ENCODE data around the gene CHL1.

CHL1 gene

DNA sequence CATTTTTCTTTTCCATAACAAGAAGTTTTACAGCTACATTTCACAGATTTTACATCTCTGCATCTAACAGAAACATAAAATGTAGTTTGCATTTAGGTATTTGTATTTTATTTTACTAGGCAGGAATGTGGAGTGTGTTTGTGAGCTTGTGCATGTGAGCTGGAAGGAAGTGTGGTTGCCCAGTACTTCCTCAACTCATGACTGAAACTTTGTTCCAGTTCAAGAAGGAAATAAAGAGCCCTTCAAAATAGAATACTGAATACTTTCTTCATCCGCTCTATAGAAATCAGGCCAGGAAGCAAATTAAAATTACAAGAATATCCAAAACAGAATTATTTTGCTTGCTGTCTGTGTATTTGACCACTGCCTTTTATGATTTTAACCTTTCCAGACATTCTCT is 81.3 kb downstream of the CHL1 start:
- DNase-seq (ENCODE audit: low read depth in 3 of 3, low spot score in 1 of 3): no peak

DNA sequence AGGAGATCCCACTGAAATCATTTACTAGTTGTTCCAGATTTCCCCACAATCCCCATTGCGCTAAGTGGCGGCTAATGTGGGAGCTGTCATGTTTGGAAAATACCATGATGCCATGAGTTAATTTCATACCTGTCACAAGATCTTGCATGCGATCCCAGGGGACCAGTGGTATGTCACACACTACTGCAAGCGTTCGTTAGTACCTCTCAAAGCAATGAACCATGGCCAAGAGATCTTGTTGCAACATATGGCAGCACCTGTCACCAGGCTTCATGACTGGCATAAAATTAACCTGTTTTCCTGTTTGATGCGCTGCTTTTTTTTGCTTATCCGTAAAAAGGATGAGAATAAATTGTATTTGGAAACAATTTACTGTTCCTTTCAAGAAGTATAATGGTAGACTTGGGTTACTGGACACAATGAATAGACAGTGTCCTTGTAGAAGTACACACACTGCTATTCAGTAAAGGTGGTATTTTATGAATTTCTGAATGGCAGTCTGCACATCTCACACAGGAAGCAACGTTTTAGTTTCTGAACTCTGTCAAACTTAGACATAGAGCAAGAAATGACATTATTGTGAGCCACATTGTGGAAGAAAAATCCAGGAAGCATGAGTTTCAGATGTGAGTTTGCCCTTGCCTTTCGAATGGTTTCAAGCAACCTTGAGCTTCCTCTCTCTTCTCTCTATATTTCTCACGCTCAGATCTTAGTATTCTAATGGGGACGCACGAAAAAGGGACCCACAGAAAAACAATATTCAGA is 81.9 kb downstream of the CHL1 start:
- no peak for DNase-seq (ENCODE audit: low read depth in 3 of 3, low spot score in 1 of 3)

DNA sequence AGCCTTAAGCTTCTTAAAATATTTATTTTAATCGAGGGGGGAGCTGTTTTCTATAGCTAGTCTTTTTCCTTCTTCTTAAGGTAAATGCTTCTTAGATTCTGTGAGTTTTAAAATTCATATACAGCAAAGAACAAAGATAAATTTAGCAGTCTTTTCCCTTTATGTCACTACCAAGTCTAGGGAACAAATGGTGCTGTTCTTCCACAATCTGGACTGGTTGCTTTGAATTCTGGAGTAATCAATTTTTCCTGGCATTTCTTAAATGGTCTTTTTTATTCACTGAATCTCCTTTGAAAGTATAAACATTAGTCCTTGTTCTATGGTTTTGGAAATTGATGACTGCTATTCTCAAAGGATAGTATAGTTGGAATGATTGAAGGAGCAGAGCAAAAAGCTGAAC is 82.8 kb downstream of the CHL1 start:
- DNase-seq (ENCODE audit: low read depth in 3 of 3, low spot score in 1 of 3): no peak

DNA sequence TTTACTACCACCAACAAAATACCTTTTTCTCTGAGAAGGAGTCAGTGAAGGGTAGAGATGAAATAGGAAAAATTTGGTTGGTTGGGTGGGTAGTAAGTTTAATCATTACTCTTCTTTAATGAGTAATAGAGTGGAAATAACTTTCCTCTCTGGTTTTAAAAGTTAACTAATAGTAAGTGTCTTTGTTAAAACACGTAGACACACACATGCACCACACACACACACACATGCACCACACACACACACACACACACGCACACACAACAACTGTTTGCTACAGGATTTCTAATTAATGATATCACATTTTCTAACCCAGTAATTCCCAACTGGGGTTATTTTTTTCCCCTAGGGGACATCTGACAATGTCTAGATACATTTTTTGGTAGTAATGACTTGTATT is 84.1 kb downstream of the CHL1 start:
- DNase-seq (ENCODE audit: low read depth in 3 of 3, low spot score in 1 of 3): no peak

DNA sequence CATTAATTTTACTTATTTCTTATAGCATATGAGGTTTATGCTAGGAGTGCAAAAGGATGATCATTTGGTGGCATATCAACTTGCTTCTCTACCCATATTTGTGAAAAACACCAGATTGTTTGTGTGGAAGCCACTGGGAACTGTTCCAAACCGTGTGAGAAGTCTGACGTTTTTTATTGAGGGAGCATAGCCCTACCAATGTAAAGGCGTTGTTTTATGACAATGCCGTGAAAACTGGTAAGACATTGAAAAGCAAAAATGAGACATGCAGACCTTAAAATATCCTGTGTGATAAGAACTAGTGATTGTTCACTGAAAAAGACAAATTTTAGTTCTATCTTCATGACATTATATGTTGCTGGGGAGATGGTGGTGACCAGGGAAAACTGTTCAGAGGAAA is 87.8 kb downstream of the CHL1 start:
- DNase-seq (ENCODE audit: low read depth in 3 of 3, low spot score in 1 of 3): no peak

DNA sequence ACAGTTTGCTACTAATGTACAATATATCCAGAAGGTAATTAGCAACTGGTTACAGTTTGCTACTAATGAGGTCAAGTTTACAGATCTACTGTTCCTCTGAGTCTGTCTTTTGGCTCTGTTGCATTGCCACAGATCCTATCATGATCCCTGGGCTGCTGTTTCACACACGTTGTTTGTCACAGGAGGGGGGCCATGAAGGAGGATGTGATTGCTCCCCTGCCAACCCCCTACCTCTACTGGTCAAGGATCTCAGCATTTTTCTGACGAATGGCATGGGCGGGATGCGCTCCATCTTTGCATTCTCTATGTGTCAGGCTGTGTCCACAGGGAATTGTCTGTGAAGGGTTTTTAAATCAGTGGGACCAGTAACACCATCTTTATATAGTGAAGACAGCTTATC is 91.9 kb downstream of the CHL1 start:
- no peak for DNase-seq (ENCODE audit: low read depth in 3 of 3, low spot score in 1 of 3)

DNA sequence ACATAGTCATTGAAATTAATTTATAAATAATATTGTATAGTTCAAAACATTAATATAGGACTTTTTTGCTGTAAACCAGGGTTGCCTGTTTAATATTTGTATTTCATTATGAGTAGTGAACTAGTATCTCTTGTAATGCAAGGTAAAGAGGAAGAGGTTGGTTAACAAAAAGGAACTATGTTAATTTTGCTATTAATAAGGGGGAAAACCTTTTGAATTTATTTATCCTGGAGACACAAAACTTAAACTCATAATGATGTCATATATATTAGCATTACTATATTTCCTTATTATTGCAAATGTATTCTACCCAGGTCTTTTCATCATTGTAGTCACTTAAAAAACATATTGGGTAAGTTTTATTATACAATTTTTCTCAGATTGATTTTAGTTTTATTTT is 94.5 kb downstream of the CHL1 start:
- no peak for DNase-seq (ENCODE audit: low read depth in 3 of 3, low spot score in 1 of 3)

DNA sequence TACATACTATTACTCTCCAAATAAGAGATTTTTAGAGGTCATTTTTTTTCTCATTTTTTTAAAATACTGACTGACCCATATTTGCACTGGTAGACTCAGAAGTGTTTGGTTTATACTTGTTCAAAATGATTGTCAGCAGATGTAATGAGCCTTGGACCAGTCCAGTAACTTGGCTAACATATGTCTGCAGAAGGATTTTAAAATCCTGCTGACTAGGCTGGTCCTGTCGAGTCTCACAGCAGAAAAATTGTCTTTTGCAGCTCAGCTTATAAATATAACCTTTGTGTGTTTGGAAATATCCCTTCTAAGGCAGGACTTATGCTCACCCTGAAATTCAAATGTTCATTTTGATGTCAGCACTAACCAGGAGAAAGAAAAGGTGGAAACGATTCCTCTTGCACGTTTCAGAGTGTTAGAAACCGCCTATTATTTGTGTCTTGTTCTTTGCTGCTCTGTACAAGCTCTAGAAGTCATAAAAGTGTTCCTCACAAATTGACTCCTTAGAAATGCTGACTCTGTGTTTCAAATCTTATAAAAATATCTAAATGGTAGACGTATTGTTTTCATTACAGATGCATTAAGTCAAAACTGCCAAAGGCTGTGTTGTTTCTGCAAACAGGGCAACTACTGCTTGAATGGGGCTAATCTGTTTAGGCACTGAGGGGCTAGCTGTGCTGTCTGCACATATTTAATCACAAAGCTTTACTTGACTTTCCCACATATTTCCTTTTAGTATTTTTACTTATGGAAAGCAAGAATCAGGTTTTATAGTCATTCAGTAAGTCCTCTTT is 95.3 kb downstream of the CHL1 start:
- no peak for DNase-seq (ENCODE audit: low read depth in 3 of 3, low spot score in 1 of 3)

DNA sequence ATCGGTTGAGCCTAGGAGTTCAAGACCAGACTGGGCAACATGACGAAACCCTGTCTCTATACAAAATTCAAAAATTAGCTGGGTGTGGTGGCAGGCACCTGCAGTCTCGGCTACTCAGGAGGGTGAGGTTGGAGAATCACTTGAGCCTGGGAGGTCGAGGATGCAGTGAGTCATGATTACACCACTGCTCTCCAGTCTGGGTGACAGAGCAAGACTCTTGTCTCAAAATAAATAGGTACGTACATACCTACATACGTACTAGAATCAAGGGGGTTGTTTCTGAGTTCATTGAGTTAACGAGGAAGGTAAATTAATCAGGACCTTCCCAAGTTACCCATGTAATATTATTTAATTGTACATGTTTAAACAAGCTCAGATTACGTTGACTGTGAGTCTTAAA is 97.5 kb downstream of the CHL1 start:
- no peak for DNase-seq (ENCODE audit: low read depth in 3 of 3, low spot score in 1 of 3)

DNA sequence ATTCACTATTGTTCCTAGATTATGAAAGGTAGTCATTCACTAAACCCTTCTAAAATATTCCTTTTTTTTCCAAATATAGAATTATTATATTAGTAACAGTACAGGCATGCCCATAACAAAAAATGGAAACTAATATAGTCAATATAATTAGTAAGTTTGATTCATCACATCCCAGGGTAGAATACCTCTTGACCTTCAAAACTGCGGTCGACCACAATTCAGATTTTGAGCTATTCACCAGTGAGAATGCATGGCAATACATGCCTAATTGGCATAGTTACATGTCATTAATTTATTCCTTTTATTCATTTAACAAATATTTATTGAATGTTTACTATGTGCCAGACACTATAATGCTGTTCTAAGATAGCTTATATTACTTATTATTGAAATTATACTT is 98.0 kb downstream of the CHL1 start:
- DNase-seq (ENCODE audit: low read depth in 3 of 3, low spot score in 1 of 3): no peak

DNA sequence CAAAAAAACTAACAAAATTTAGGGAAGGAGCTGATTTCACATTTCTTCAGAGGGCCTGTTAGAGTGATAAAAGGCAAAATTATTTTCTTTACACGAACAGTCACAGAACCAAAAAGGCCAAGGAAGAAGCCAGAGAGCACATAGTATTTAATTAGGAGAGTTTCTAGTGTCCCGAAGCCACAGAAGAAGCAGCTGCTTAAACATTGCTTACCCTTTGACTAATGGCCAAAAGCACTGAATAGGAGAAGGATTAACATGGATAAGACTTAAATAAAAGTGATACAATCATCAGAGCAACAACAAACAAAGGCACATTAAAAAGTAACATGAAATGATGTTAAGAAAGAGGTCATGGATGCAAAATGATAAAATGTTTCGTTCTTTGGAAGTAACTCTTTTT is 98.6 kb downstream of the CHL1 start:
- DNase-seq (ENCODE audit: low read depth in 3 of 3, low spot score in 1 of 3): no peak

DNA sequence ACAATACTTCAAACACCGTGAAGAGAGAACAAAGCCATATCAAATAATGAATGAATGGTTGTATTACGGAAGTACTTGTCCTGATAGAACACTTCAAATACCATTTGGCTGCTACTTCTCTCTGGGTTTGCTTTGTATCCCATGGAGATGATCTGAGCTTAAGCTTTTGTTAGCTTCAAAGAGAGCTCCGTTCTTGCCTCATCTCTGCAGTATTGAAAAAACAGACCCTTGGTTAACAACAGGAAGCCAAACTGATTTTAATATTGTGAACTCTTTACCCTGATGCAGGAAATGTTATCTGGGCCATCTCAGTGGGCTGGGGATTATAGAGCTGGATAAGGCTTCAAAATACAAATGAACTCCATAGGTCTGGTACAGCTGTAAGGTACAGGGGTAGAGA is 101.0 kb downstream of the CHL1 start:
- DNase-seq (ENCODE audit: low read depth in 3 of 3, low spot score in 1 of 3): no peak

DNA sequence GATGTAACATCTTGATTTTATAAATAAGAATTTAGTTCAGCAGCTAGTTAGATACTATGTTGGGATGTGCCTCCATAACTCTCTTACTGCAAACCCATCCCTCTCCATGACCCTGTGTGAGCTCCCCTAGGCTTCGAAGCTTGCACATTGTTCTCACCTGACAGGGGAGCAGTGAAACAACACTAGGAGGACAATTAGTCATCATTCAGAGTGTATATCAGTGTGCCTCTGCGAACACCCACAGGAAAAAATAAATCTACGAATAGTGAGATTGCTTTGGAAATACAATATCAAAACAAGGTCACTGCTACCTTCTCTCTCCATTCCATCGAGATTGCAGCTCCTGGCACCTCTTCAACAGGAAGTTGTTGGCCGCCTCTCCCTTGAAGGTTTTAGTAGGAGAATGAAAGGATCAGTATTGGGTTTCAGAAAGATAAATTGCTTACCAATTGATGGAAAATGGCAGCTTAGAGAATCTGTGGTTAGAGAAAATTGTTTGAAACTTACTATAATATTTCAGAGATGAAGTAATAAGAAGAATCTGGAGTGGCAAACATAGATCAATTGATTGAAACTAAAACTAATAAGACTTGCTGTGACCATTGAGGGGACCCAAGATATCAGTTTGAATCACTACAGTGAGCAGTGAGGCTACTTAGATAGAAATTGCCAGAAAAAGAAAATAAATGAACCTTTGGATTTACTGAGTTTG is 103.2 kb downstream of the CHL1 start:
- no peak for DNase-seq (ENCODE audit: low read depth in 3 of 3, low spot score in 1 of 3)

DNA sequence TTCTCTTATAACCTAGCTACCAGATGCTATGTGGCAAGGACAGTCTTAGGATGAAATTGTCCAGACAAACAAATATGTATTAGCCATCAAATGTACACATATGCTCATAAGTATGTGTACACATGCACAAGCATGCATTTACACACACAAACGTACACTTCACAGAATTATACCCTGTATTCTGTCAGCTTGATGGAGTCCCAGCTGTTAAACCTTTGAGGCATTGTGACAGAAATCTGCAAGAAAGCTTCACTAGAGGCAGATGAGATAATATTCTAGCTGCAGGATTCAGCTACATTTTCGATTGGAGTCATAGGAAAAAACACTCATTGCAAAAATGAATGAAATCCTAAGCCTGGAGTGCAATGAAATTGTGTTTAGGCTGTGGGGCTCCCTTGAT is 110.6 kb downstream of the CHL1 start:
- no peak for DNase-seq (ENCODE audit: low read depth in 3 of 3, low spot score in 1 of 3)

DNA sequence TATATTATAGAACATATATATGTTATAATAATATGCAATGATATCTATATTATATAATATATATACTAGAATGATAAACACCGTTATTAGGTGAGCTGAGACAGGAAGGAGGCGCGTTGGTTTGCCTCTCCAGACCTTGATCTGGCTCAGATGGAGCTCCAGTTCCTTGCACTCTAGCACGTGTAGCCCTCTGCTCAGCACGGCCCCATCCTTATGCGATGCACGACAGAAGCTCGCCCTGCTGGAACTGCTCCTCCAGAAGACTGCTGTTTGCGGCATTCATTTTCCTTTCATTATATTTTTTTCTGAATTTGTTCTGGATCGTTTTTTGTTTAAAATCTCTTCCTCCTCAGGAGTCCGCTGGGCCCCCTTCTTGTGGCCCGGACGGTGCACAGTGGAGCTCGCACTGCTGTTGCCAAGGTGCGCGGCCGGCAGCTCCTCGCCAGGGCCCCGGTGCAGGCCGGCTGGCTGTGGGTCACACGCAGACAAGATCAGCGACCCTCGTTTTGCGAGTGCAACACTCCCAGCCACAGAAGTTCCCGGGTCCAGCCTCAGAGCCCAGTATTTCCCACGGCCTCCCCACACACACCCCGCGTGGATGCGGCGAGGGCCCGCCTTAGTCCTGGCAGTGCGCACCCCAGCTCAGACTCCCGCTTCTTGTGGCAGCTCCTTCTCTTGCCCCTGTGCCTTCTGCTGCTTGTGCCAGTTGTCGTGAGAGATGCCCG is 112.2 kb downstream of the CHL1 start:
- DNase-seq (ENCODE audit: low read depth in 3 of 3, low spot score in 1 of 3): no peak

DNA sequence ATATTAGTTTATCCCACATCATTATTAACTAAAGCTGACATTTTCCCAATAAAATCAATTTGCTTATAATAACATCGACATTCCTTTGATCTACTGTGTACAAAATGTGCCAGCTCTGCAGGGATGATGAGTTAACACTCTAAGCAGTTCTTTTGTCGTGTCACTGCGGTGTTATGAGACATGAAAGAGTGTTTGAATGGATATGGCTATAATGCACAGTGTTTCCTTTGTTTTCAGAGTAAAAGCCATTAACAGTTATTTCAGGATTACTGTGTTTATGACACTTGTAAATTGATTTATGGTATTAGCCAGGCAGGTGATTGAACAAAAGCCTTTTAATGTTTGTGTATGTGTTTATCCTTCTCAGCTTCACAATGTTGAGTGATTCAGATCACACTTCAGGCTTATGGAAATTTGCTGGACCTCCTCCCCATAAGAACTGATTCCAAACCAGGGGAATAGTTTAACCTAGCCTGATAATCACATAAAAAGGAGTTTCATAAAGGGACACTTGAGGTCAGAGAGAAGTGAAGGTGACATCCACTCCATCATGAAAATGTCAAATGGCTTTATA is 115.7 kb downstream of the CHL1 start:
- no peak for DNase-seq (ENCODE audit: low read depth in 3 of 3, low spot score in 1 of 3)

DNA sequence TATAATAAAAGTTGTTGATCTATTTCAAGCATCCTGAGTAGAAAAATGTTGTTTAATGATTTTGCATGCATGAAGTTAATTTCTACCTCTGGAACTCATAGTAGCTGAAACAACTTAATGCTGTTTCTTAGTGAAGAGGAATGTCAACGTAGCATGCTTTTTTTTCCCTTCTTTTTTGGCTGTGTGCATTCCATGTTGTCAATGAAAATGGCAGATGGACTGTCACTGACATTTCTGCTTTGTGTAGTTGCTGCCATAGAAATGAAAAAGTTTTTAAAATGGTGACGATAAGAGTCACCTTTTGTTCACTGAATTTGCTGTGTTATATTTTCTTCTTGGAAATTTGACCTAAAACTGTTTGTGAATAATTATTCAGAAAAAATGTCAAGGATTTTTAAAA is 116.3 kb downstream of the CHL1 start:
- DNase-seq (ENCODE audit: low read depth in 3 of 3, low spot score in 1 of 3): no peak

DNA sequence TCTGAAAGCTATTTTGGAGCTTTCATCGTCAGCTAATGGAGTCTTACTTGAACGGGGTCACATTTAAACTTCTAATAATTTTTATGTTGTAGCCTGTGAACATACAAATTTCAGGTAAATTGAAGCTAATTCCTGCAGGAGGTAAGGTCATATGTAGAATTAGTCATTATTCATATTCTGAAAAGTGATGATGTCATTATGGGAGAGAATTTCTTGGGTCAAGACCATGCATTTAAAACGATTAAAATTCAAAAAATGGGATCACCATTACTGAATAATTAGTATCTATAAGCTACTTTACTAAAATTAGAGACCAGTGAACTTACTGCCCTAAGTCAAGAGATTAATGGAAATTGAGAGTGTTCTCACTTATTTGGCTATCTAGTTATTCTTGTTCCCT is 120.4 kb downstream of the CHL1 start:
- DNase-seq (ENCODE audit: low read depth in 3 of 3, low spot score in 1 of 3): no peak

DNA sequence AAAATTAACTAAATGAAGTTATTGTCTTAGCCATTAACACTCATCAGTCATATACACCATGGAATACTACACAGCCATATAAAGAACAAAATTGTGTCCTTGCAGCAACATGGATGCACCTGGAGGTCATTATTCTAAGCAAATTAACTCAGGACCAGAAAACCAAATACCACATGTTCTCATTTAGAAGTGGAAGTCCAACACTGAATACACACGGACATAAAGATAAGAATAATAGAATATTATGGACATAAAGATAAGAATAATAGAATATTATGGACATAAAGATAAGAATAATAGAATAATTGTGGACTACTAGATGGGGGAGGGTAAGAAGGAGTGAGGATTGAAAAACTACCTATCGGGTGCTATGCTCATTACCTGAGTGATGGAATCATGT is 122.3 kb downstream of the CHL1 start:
- DNase-seq (ENCODE audit: low read depth in 3 of 3, low spot score in 1 of 3): no peak

DNA sequence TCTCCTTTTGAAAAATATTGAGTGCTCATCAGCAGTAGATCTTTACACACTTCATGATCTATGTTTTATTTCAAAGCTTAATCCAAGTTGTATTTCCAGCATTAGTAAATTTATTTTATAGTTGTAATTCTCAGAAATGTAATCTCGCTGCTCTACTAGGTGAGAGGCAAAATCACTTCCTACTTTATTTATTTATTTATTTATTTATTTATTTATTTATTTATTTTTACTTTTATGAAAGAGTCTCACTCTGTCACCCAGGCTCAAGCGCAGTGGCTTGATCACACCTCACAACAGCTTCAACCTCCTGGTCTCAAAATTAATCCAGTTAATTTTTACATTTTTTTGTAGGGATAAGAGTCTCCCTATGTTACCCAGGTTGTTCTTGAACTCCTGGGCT is 127.9 kb downstream of the CHL1 start:
- DNase-seq (ENCODE audit: low read depth in 3 of 3, low spot score in 1 of 3): no peak

DNA sequence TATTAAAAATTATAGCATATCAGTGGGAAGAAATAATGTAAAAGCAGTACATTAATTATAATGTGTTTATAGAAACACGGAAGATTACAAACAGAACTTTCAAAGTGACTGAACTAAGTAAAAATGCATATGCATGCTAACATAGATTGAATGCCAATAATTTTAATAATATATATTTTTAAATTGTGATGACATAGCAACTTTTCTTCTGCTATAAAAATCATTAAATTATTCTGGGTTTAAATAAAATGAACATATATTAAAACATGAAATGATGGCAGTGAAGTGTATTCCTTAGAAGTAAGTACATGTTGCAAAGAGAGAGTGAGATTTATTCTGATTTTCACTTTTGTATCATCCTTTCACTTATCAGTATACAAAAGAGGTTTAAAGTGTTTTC is 128.9 kb downstream of the CHL1 start:
- DNase-seq (ENCODE audit: low read depth in 3 of 3, low spot score in 1 of 3): no peak
